GM12864 (cell line): ENCODE measurements around the gene ZC3H14.

ENCODE experiments used
- DNase-seq: peaks from one replicate; pipeline ENCODE4 v3.0.0-alpha.2; 2011; ENCODE audit warnings: low read depth
- H3K4me3 ChIP-seq: 2 replicates; pipeline ENCODE4 v1.5.1; 2011; ENCODE audit warnings: mild to moderate bottlenecking, low read depth, low read length, control low read depth
- TF ChIP-seq, protein P1 (sequence below): IDR thresholded peaks from 2 replicates; pipeline ENCODE4 v1.5.1; 2011; ENCODE audit warnings: low read depth, mild to moderate bottlenecking, moderate library complexity, low read length, control low read depth, inconsistent platforms; ENCODE audit errors: missing control alignments

ZC3H14 gene

DNA sequence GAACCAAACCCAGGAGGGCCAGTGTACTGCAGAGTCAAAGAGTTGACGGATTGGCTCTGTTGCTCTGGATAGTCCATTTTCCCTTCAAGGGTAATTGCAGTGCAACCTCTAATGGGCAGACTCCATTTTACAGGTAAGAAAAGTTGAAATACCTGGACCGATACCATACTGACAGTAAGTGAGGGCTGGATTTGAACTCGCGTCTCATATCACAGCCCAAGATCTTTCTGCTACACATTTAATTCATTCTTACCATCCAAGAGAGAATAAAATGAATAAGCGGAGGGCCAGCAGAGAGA lies 356 bp upstream of the ZC3H14 start:
- TF ChIP-seq, protein P1, sequence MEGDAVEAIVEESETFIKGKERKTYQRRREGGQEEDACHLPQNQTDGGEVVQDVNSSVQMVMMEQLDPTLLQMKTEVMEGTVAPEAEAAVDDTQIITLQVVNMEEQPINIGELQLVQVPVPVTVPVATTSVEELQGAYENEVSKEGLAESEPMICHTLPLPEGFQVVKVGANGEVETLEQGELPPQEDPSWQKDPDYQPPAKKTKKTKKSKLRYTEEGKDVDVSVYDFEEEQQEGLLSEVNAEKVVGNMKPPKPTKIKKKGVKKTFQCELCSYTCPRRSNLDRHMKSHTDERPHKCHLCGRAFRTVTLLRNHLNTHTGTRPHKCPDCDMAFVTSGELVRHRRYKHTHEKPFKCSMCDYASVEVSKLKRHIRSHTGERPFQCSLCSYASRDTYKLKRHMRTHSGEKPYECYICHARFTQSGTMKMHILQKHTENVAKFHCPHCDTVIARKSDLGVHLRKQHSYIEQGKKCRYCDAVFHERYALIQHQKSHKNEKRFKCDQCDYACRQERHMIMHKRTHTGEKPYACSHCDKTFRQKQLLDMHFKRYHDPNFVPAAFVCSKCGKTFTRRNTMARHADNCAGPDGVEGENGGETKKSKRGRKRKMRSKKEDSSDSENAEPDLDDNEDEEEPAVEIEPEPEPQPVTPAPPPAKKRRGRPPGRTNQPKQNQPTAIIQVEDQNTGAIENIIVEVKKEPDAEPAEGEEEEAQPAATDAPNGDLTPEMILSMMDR = no peak
- peak overlapping the region; percentile 90 for H3K4me3 ChIP-seq
- no peak for DNase-seq

DNA sequence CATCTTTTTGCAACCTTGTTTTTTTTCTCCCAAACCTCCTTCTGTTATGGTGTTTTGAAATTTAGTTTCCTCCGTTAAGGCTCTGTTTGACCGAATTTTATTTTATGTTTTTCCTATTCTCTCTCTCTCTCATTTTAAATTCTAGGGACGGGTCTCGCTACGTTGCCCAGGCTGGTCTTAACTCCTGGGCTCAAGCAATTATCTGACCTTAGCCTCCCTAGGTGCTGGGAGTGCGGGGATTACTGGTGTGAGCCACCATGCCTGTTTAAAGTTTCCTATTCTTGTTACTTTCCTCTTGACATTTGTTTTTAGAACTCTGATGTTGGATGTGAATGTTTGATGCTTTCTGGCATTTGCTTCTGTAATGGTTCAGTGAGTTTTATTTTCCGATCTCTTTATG lies 1.0 kb downstream of the ZC3H14 start:
- H3K4me3 ChIP-seq = peak overlapping the region; percentile 90
- no peak for DNase-seq
- TF ChIP-seq, protein P1 = no peak

DNA sequence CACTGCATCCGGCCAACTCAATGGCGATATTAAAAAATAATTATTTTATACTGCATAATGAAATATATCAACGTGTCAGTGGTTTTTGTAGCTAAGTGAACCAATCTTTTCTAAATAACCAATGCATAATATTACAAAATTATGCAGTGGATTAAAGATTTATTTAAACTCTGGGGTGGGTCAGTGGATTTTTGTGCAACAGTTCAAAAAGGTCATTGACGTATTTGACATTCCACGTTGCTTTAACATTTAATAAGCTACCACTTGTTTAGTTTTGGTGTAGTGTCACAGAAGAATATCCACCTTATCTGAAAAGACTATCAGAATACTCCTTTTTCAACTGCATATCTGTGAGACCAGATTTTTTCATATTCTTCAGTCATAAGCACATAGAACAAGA lies 2.6 kb downstream of the ZC3H14 start:
- TF ChIP-seq, protein P1 = no peak
- DNase-seq = no peak
- H3K4me3 ChIP-seq = no peak overlapping the region

DNA sequence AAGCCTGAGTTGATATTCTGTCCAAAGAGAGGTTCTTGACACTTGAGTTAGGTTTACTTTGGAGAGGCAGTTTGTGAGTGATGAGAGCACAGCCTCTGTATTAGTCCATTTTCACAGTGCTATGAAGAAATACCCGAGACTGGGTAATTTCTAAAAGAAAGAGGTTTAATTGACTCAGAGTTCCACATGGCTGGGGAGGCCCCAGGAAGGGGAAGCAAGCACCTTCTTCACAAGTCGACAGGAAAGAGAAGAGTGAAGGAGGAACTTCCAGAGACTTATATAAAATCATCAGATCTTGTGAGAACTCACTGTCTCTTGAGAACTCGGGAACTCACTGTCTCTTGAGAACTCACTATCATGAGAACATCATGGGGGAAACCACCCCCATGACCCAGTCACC lies 5.4 kb downstream of the ZC3H14 start:
- no peak overlapping the region for H3K4me3 ChIP-seq
- TF ChIP-seq, protein P1 = no peak
- DNase-seq = no peak

DNA sequence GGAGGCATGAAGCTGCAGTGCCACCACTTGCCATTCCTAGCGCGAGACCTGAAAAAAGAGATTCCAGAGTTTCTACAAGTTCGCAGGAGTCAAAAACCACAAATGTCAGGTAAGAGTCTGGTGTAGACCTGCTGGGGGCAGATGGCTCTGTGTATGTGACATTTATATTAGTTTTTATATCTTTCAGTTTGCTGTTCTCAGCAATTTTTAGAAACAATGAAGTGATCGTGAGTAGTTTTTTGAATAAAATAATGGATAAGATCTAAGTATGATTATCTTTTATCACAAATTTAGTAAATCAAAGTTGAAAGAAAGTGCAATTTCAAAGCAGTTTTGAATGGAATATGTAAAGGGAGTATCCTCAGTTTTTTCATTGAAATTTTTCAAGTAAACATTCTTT lies 9.3 kb downstream of the ZC3H14 start:
- H3K4me3 ChIP-seq = no peak overlapping the region
- DNase-seq = no peak
- TF ChIP-seq, protein P1 = no peak

DNA sequence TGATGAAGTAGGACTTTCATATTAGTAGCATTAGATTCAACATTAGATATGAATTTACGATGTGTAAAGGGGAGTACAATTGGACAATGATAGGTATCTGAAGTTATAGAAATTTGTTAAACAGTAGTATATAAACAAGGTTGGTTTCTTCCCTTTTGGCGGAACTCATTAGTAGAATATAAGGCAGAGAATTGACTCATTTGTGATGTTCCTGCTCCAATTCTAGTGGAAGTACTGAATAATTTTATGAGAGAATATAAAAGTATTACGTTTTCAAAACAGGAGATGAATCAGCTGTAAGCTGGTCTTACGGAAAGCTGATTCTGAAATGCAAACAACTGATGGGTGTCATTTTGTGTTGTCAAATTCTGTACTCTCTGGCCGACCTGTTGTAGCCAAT lies 13.4 kb downstream of the ZC3H14 start:
- no peak for DNase-seq
- H3K4me3 ChIP-seq = no peak overlapping the region
- TF ChIP-seq, protein P1 = no peak

DNA sequence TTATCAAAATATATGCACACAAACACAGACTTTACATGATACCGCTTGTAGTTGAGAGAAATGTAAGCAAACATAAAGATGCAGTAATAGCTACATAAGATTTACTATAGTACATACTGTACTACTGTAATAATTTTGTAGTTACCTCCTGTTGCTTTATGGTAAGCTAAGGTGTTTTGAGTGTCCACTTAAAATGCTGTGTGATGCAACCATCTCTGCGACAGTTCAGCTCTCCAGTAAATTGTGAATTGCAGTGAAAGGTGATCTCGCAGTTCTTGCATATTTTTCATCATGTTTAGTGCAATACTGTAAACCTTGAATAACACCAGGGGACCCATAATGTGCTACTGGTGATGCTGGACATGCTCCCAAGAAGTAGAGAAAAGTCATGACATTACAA lies 21.6 kb downstream of the ZC3H14 start:
- DNase-seq = no peak
- TF ChIP-seq, protein P1 = no peak

More for the DNA sequence above, 21.6 kb downstream of the ZC3H14 start:
- H3K4me3 ChIP-seq = no peak overlapping the region
